HCEC 1CT (cell line): Measurements from ENCODE around the gene B3GALT4.
A peak's percentile ranks its signal among the peaks of the same experiment; 100 is the strongest.
"Not testable (repeated sequence)": the region's sequence is repeated elsewhere in the genome, so short reads cannot be mapped to it uniquely, and the experiment has no call there.

Experiments
- DNase-seq: peaks from one replicate; pipeline ENCODE4 v3.0.0-alpha.2; 2017

The B3GALT4 gene, protein sequence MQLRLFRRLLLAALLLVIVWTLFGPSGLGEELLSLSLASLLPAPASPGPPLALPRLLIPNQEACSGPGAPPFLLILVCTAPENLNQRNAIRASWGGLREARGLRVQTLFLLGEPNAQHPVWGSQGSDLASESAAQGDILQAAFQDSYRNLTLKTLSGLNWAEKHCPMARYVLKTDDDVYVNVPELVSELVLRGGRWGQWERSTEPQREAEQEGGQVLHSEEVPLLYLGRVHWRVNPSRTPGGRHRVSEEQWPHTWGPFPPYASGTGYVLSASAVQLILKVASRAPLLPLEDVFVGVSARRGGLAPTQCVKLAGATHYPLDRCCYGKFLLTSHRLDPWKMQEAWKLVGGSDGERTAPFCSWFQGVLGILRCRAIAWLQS

DNA sequence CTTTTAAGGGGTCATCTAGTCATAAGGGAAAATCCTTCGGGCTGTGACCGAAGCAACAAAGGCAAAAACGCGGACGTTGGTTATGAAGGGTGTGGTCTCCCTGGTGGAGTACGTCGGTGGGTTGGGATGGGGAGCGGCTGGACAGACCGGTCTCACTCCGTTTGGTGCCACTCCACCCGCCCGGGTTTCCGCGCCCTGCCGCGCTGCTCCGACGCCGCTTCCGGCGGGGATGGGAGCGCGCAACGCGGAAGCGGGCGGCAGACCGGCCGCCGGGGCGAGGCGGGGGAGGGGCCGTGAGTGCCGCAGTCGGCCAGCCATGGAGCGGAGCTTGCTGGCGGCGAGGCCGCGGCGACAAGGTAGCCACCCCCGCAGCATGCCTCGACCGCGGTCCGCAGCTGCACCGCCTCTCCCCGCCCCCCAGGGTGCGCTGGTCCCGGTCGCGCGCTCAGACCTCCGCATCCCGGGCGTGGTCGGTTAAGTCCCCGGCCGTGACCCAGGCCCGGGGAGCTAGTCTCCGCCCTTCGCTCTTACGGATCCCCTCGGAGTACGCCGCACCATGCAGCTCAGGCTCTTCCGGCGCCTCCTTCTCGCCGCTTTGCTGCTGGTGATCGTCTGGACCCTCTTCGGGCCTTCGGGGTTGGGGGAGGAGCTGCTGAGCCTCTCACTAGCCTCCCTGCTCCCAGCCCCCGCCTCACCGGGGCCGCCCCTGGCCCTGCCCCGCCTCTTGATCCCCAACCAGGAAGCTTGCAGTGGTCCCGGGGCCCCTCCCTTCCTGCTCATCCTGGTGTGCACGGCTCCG lies at the start of gene B3GALT4:
Gene B3GALT4, plus strand, starts transcription at position 260 of the 799 bp plus-strand sequence. Its CDS starts 297 bp downstream, at position 557.
- peak; percentile 69 for DNase-seq

DNA sequence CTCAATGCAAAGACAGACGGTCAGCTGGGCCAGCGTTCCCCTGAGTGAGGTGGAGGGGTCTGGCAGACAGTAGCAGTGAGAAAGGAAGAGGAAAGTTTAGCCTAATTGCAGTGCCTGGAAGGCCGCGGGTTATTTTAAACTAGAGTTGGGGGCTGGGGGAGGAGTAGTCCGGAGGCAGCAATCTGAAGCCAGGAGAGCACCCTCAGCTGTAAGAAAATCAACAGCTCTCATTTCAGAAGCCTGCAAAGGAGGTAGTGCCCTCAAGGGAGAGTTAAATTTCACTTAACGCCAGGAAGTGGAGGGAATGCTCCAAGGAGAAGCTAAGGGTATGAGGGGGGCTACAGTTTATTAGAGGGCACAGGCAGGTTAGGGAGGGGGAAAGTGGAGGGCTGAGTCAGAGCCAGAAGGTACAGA lies 41.7 kb upstream of the B3GALT4 start:
- DNase-seq: no peak

DNA sequence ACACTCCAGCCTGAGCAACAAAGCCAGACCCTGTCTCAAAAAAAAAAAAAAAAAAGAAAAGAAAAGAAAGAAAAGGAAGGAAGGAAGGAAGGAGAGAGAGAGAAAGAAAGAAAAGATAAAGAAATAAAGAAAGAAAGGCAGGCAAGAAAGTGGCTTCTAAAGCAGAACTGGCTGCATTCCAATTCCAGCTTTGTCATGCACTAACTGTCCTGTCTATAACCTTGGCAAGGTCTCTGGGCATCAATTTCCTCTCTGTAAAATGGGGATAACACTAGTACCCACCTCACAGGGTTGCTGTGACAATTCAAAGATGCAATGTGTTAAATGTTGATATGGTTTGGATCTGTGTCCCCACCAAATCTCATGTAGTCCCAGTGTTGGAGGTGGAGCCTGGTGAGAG lies 40.6 kb upstream of the B3GALT4 start:
- no peak for DNase-seq

DNA sequence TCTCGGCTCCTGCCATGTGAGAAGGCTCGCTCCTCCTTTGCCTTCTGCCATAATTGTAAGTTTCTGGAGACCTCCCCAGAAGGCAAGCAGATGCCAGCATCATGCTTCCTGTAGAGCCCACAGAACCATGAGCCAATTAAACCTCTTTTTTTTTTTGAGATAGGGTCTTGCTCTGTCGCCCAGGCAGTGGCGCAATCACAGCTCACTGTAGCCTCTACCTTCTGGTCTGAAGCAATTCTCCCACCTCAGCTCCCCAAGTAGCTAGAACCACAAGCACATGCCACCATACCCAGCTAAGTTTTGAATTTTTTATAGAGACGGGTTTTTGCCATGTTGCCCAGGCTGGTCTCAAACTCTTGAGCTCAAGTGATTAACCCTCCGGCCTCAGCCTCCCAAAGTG lies 40.1 kb upstream of the B3GALT4 start:
- no peak for DNase-seq

DNA sequence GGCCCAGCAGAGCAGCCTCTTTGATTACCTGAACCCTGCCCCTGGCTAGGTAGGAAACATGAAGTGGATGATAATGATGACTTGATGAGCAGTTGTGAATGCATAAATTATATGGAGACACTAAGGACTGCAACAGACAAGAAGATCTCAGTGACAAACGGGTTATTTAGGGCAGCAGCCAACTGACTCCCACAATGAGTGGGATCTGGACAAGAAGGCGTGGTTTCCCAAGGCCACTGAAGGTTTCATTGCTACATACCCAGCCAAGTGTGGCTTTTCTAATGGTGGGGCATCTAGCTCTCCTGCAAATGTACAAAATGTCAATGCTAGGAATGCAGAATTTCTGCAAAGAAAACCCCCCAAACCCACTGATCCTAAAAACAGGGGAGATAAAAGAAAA lies 39.2 kb upstream of the B3GALT4 start:
- DNase-seq: no peak

DNA sequence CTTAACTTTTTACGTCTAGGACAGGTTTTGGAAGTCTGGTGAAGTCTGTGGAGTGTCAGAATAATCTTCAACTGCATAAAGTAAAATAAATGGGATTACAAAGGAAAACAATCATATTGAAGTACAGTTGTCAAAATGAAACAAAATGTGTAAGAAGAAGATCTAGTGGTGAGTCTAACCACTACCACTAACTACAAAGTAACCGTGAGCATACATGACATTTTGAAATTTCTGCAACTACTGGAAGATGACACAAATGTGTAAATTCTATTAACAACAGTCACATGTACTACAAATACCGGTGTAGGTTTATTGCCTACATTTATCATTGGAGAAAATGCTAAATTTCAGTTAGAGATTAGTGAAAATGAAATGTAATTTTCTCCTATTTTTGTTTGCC lies 35.0 kb upstream of the B3GALT4 start:
- no peak for DNase-seq

DNA sequence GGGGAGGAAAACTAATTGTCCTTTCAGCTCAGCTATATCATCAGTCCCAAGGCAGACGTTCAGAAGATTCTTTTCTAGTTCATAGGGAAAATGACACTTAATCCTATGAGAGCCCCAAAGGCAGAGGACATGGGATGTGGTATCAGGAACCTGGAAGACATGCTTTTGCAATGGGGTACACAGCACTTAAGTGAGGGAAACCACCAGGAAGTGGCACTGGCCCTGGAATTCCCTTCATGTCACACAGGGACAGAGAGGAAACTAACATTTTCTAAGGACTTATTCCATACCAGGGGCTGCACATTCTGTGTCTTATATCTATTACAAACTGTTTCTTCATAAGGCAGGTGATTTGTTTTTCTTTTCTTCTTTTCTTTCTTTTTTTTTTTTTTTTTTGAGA lies 33.4 kb upstream of the B3GALT4 start:
- no peak for DNase-seq

DNA sequence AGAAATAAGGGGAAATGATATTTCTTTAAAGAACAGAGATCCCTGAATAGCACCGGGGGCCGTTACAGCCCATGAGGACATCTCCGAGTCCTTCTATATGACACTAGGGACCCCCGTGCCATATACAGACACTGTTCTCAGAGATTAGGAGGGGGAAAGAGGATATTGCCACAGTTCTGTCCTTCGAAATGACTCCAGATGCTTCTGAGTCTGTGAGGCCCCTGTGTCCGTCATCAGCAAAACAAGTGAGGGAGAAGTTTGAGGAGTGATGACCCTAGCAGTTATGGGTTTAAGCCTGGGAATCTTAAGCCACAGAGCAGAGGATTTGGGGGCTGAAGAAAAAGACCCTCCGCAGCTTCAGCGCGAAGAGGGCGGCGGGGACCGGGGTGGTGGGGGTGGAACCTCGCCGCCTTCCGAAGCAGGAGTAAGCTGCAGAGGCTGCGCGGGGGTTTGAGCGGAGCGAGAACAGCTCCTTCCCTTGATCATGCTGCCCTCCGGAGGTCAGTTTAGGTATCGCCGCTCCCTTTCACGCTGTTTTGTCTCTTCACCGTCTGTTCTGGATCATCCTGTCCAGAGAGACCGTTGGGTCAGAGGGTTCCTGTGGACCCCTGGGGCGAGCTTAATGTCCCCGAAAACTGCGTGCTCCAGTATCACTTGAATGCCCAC lies 28.8 kb upstream of the B3GALT4 start:
- peak; percentile 79 for DNase-seq

DNA sequence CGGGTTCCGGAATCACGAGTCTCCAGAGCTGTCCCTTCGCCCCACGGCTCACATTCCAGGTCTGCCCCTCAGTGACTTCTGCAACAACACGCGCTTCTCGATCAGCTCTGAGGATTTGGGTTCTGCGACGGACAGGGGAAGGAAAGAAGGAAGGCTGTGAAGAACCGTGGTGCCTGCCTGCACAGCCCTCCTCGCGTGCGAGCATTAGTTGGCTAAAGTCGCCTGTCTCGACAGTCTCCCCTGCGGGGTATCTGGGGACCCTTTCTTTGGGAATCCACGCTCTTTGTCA lies 28.3 kb upstream of the B3GALT4 start:
- DNase-seq: peak; percentile 60

DNA sequence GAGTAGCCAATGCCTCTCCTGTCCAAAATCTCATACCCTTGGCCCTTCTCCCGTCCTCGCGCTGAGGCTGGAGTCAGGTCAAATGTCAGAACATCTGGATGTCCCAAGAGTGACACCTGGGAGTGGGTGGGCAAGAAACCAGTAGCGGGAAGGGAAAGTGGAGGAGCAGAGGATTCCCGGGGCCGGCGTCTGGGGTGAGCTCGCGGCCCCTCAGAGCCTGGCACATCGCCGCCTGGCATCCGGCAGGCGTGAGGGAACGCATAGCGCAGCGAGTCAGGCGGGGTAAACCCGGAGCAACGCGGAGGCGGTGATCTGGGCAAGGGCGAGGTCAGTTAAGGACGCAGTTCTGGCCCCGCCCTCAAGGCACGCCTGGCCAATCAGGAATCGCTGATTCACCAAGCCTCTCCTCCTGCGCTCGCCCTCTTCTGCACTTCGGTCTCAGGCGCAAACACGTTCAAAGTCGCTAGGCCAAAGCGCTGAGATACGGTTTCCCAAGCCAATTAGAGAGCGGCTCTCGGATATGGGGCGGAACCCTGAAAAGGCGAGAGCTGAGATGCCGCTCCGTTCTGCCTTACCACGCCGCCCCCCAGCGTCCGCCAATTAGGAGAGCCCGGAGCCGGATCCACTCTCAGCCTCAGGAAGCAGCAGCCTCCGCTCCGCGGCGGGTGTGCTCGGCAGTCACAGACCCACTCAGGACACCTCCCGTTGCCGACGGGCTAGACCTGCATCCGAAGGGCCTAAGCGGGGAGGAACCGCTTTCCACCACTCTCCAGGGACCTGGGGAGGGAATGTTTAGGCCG lies 27.8 kb upstream of the B3GALT4 start:
- peak; percentile 100 for DNase-seq

DNA sequence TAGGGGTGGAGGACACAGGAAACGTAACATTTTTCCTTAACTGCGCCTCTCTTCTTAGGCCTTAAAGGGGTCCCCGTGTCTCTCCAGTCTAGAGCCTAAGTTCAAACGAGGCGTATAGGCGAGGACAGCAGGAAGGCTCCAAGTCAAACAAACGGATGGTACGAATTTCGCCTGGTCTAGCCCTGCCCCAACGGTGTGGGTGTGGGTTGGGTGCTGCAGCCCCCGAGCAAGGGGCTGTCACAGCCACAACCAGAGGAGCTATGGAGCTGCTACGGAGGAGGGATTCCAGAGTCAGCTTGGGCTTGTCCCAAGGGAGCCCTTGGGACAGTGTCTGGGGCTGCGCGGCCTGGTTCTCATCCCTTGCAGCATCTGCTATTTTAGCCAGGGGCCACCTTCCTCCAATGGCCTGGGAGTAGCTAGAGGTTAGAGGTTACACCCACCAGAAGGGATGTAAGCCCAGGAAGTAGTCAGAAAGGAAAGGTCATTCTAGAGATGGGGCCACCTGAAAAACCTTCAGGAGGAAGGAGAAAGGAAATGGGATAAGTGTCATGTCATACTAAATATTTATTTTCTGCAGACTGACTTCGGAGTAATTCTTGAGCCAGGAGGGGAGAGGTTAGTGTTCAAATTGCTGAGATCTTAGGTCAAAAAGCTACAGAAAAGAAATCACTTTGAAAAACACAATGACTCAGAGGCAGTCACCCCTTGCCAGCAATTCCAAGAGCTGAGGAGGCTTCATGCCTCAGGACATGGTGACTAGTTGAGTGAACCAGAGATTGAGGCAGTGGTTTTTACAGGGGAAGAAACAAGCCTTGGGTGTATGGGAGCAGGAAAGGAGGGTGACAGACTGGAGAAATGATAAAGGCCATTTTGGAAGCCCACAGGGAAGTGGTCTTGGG lies 26.9 kb upstream of the B3GALT4 start:
- peak; percentile 80 for DNase-seq

DNA sequence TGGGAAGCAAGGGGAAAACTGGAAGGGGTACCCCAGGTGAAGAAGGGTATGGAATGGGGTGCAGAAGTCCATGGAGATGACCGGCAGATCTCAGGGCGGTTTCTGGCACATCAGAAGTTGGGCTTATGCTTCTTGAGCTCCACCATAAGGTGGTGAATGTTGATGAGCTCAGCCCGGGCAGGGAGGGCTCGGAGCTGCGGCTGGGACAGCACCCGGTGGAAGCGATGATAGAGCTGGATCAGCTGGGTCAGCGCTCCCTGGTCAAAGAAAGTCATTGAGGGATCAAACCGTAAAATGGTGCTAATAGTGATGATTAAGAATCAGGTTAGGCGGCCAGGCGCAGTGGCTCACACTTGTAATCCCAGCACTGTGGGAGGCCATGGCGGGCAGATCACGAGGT lies 26.2 kb upstream of the B3GALT4 start:
- DNase-seq: no peak

DNA sequence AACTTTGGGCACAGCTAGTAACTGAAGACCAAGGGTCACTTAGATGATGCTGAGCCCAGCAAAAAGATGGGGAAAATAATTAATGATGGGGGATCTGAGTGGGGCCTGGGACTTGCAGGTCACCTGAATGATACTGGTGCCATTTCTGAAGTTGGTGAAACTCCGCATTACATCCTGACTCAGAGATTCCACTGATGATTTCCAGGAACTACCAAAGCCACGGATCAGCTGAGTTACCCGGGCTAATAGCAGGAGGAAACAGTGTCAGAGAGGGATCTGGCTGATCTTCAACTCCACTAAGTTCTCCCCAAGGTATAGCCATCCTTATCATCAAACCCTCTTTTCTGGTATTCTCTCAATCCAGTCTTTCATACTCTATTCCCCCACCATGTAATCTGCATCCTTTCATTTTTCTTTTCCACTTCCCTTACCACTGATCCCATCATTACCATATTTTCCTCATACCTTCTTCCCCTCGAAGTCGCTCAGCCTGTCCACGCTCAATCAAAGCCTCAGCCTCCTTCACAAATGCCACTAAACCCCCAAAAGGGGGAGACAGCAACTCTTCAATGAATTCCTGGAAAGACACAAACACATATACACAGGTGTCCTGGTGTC lies 25.4 kb upstream of the B3GALT4 start:
- no peak for DNase-seq

DNA sequence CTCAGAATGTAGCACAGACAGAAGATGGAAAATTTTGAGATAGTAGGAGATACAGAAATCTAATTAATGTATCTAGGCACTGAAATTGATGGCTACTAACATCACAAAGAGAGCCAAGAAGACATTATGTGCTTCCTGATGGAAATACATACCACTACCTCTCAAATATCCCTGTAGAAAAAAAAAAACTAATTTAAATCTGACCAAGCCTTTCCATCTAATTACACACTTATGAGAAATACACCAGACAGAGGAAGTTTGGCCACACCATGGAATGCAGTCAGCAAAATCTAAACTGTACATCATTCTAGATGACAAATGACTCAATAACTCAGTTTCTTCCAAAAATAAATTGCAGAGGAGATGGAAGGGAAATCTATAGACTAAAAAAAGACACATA lies 24.2 kb upstream of the B3GALT4 start:
- DNase-seq: peak; percentile 57

DNA sequence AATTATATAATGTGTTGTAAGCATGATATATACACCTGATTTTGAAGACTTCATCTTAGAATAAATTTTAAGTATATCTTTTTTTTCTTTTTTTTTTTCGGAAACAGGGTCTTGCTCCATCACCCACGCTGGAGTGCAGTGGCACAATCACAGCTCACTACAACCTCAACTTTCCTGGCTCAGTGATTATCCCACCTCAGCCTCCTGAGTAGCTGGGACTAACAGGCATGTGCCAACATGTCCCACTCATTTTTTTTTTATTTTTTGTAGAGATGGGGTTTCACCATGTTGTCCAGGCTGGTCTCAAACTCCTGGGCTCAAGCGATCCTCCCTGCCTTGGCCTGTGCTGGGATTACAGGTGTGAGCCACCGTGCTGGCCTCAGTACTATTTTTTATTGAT lies 22.3 kb upstream of the B3GALT4 start:
- DNase-seq: no peak

DNA sequence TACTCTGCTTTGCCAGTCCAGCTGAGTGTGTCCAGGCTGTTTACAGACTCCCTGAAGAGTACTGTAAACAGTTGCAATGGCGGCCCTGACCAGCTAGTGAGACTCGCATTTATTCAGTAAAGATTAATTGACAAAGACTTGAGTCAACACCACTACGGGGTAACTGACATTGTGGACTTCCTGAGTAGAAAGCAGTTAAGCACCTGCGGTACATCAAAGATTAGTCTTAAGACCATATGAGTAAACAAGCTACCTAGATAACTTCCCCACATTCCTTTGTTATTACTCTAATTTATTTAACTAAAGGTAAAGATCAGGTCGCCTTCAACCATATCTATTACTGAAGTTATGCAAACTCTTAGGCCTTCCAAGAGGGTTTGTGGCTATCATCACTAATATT lies 17.9 kb upstream of the B3GALT4 start:
- no peak for DNase-seq

DNA sequence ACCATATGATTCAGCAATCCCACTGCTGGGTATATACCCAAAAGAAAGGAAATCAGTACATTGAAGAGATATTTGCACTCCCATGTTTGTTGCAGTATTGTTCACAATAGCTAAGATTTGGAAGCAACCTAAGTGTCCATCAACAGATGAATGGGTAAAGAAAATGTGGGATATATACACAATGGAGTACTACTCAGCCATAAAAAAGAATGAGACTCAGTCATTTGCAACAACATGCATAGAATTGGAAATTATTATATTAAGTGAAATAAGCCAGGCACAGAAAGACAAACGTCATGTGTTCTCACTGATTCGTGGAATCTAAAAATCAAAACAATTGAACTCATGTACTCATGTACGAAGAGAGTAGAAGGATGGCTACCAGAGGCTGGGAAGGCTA lies 14.4 kb upstream of the B3GALT4 start:
- not testable (repeated sequence) for DNase-seq

DNA sequence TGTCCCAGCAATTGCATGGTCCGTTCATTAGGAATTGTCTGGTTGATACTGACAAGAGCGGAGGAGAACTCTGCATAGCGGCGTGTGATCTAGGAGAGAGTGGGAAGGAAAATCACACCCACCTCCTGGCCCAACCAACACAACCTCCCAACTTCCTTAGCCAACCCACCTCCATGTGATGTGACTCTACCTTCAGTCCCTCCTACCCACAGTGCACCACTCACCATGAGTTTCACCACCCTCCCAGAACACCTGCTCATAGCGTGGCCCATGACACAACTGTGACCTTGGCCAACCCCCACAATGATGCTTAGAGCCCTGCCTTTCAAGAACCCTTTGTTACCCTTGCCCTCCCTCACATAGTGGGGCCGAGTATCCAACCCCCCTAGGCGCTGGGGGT lies 12.9 kb upstream of the B3GALT4 start:
- no peak for DNase-seq

DNA sequence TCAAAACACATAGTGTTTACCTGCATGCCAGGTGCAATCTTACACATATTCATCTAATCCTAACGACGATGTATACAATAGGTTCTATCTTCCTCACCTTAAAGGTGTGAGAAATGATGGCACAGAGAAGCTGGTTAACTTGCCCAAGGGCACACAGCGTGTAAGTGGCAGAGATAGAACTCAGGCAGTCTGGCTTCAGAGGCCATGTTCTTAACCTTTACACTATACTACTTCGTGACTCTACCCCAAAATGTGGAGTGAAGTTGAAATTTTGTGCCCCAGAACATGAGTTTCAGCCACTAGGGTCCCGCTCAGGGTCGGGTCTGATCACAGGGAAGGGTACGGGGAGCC lies 5.8 kb upstream of the B3GALT4 start:
- peak; percentile 20 for DNase-seq

DNA sequence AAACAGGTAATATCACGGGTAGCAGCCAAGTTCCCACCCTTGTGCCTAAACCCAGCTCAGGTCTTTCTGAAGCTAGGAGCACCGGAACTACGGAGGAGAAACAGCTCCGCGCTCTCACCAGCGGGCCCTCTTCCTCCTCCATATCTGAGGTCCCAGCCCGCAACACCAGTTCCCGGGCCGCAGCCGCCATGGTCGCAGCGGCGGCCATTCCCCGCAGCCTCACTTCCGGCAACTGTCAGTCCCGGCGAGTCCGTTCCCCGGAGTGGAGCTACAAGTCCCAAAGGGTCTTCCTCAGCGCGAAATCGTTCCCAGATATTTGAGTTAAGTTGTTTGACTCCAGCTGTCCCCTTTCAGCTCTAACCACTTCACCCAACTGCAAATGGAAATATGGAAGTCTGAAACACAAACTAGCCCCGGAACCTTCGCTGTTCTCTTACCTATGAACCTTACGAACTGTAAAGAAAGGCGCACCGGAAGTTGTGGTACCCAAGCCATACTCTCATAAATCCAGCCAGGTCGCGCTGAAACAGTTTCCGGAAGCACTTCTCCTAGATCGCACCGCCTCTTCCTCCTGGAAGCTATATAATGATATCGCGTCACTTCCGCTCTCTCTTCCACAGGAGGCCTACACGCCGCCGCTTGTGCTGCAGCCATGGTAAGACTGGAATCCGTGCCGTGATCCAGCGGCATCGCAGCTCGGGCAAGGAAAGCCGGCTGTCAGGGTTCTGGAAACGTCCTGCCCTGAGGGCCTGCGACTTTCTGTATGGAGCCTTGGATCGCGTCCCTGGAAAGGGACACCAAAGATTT lies 5.3 kb upstream of the B3GALT4 start, which contains the start of the genes RPS18 and VPS52:
Gene RPS18, plus strand, starts transcription at position 608 of the 807 bp plus-strand sequence. Its CDS starts 45 bp downstream, at position 653.
Gene VPS52, minus strand, starts transcription at position 409 of the 807 bp plus-strand sequence. Its CDS starts 201 bp downstream, at position 208.
- DNase-seq: peak; percentile 99
